ENCODE data around the gene C16orf78. TPM values are rescaled to one million over a fixed set of nuclear protein-coding genes. Genes with fewer than 3 reads are reported as not detected.

C16orf78 gene
- total and polyA plus RNA-seq, 2 of the 8 experiments (the other 6 are each of a cell fraction or from before 2014, with no cell fraction given) = not detected

GRCh38 chr16:49407873-49408550 is 34.4 kb downstream of the C16orf78 start (continued):
- TF ChIP-seq TAF7 (optimal IDR thresholded peaks at IDR 0.05; ENCODE audit: borderline replicate concordance, low read depth, low read length) (no peak), CTCF (IDR thresholded peaks at IDR 0.05; ENCODE audit: control extremely low read depth in 1 of 3, insufficient read depth in 1 of 3, low read depth in 1 of 3, low read length in 3 of 3) (peak; percentile 86 to 94 (median 93)), TEAD4 (IDR thresholded peaks at IDR 0.05; ENCODE audit: low read depth, low read length) (no peak), JUN (IDR thresholded peaks at IDR 0.05; ENCODE audit: low read depth, low read length) (no peak), JUND (IDR thresholded peaks at IDR 0.05; ENCODE audit: low read length) (0 out of 2 replicates have a peak, but pooled peaks have one; percentile 29), FOSL1 (IDR thresholded peaks at IDR 0.05; ENCODE audit: insufficient read depth, low read depth, low read length) (no peak), SP4 (IDR thresholded peaks at IDR 0.05; ENCODE audit: low read length) (no peak), ZNF274 (IDR thresholded peaks at IDR 0.05; ENCODE audit: borderline replicate concordance, extremely low read depth, low read length) (no peak), RXRA (IDR thresholded peaks at IDR 0.05; ENCODE audit: insufficient read depth, low read depth, low read length) (no peak), CBX8 (IDR thresholded peaks at IDR 0.05; ENCODE audit: borderline replicate concordance, low read depth, low read length) (no peak), SAP30 (IDR thresholded peaks at IDR 0.05; ENCODE audit: insufficient read depth, insufficient replicate concordance, low read length) (no peak), MAFK (IDR thresholded peaks at IDR 0.05; ENCODE audit: low read depth, low read length) (no peak), E2F6 (IDR thresholded peaks at IDR 0.05) (0 out of 2 replicates have a peak, but pooled peaks have one; percentile 19), TCF12 (IDR thresholded peaks at IDR 0.05; ENCODE audit: low read depth, low read length) (peak; percentile 61; the same call in 1 of the 2 replicates)
